Measurements from ENCODE around the gene MED9. TPM values are rescaled to one million over a fixed set of nuclear protein-coding genes. Genes with fewer than 3 reads are reported as not detected.
A peak's percentile ranks its signal among the peaks of the same experiment; 100 is the strongest.

Gene MED9
- total RNA-seq, 1 experiment from 2014 or later = 16.4 TPM

- no peak for DNase-seq (ENCODE audit: low read depth)
Measured at GRCh38 chr17:17504341-17505140, 27.7 kb downstream of the MED9 start.

- no peak for DNase-seq (ENCODE audit: low read depth)
Measured at GRCh38 chr17:17505151-17505550, 28.4 kb downstream of the MED9 start.

GRCh38 chr17:17505610-17506171 lies 28.9 kb downstream of the MED9 start:
- no peak for DNase-seq (ENCODE audit: low read depth)

- no peak for DNase-seq (ENCODE audit: low read depth)
Measured at GRCh38 chr17:17506181-17506741, 29.5 kb downstream of the MED9 start.

GRCh38 chr17:17506893-17507464 lies 30.2 kb downstream of the MED9 start:
- DNase-seq (ENCODE audit: low read depth) = no peak

GRCh38 chr17:17507465-17508011 lies 30.7 kb downstream of the MED9 start:
- DNase-seq (ENCODE audit: low read depth) = no peak

GRCh38 chr17:17508019-17508535 lies 31.3 kb downstream of the MED9 start:
- DNase-seq (ENCODE audit: low read depth) = no peak

GRCh38 chr17:17508646-17509591 lies 32.1 kb downstream of the MED9 start:
- DNase-seq (ENCODE audit: low read depth) = no peak

GRCh38 chr17:17509601-17510425 lies 33.0 kb downstream of the MED9 start:
- no peak for DNase-seq (ENCODE audit: low read depth)

GRCh38 chr17:17510456-17511292 lies 33.9 kb downstream of the MED9 start:
- no peak for DNase-seq (ENCODE audit: low read depth)

- no peak for DNase-seq (ENCODE audit: low read depth)
Measured at GRCh38 chr17:17511293-17511741, 34.5 kb downstream of the MED9 start.

GRCh38 chr17:17511881-17512858 lies 35.4 kb downstream of the MED9 start:
- DNase-seq (ENCODE audit: low read depth) = peak; percentile 80

- DNase-seq (ENCODE audit: low read depth) = no peak
Measured at GRCh38 chr17:17512866-17513265, 36.1 kb downstream of the MED9 start.

- DNase-seq (ENCODE audit: low read depth) = no peak
Measured at GRCh38 chr17:17513626-17514025, 36.8 kb downstream of the MED9 start.

- no peak for DNase-seq (ENCODE audit: low read depth)
Measured at GRCh38 chr17:17514361-17514992, 37.7 kb downstream of the MED9 start.

GRCh38 chr17:17514993-17515933 lies 38.5 kb downstream of the MED9 start:
- DNase-seq (ENCODE audit: low read depth) = no peak
